Heart right ventricle (tissue), 16 donors: ENCODE measurements around the gene DPPA2. TPM values are rescaled to one million over a fixed set of nuclear protein-coding genes. Genes with fewer than 3 reads are reported as not detected.
"Not testable (repeated sequence)": the region's sequence is repeated elsewhere in the genome, so short reads cannot be mapped to it uniquely, and the experiment has no call there.

Experiments
- ATAC-seq, 8 donors: fragments of 200-7000 bp; cut with Tn5 transposase; one replicate each; pipeline ENCODE4 v1.9.1; 2020; ENCODE audit warnings: mild to moderate bottlenecking in 8 of 8, moderate library complexity in 8 of 8, moderate number of reproducible peaks in 1 of 8
- DNase-seq, 2 donors: peaks; one replicate each; pipeline ENCODE4 v3.0.0-alpha.2; 2020
- H3K27ac ChIP-seq, 10 donors: fragments of 200-600 bp; sonication (generic) in 2 of 10; one replicate each; pipeline versions ENCODE4 v1.5.0 to v1.8.0; 2020 to 2022; ENCODE audit warnings: mild to moderate bottlenecking in 3 of 10
- H3K27me3 ChIP-seq, 7 donors: fragments of 200-600 bp; one replicate each; pipeline ENCODE4 v1.8.0; 2021 to 2022; ENCODE audit warnings: mild to moderate bottlenecking in 2 of 7
- H3K36me3 ChIP-seq, 9 donors: fragments of 200-600 bp; sonication (generic) in 1 of 9; one replicate each; pipeline versions ENCODE4 v1.5.0 to v1.8.0; 2020 to 2022; ENCODE audit warnings: mild to moderate bottlenecking in 2 of 9
- H3K4me1 ChIP-seq, 9 donors: fragments of 200-600 bp; sonication (generic) in 1 of 9; one replicate each; pipeline versions ENCODE4 v1.5.0 to v1.8.0; 2020 to 2022; ENCODE audit warnings: mild to moderate bottlenecking in 4 of 9
- H3K4me3 ChIP-seq, 10 donors: fragments of 200-600 bp; sonication (generic) in 2 of 10; one replicate each; pipeline versions ENCODE4 v1.5.0 to v1.8.0; 2020 to 2022; ENCODE audit warnings: mild to moderate bottlenecking in 7 of 10, moderate library complexity in 2 of 10
- H3K9me3 ChIP-seq, 11 donors: fragments of 200-600 bp in 10 of 11; sonication (generic) in 2 of 11; one replicate each; pipeline versions ENCODE4 v1.5.0 to v1.8.0; 2013 to 2022; ENCODE audit warnings: mild to moderate bottlenecking in 2 of 11, control low read depth in 1 of 11, moderate library complexity in 1 of 11
- CTCF ChIP-seq, 9 donors: fragments of 200-600 bp; sonication (generic) in 2 of 9; IDR thresholded peaks; one replicate each; pipeline versions ENCODE4 v1.5.0 to v1.8.0; 2021 to 2022; ENCODE audit warnings: antibody characterized with exemption in 9 of 9, mild to moderate bottlenecking in 5 of 9, moderate library complexity in 1 of 9
- WGBS, 2 donors: extraction: QIAGEN DNeasy Blood & Tissue Kit; methylation state at CpG; one replicate each; pipeline ENCODE4 v1.1.7; 2013; ENCODE audit warnings: inconsistent platforms in 1 of 2; 5-methylcytosine and 5-hydroxymethylcytosine counted together
- intact Hi-C, 10 donors: fragments of 100-400 bp; cut with DNase I; formaldehyde crosslinking; loops; one replicate each; pipeline versions ENCODE4 v1.11.1 to v1.14.2; 2022
- long read RNA-seq, 3 donors: library from polyadenylated mRNA; unstranded; transcript quantifications; one replicate each; pipeline ENCODE4 v2.0.0, GENCODE V29; 2020 to 2021
- polyA plus RNA-seq, 2 donors: library from polyadenylated mRNA; stranded (reverse); fragments of 200-250 nt; gene quantifications; one replicate each; pipeline ENCODE4 v1.2.3, GENCODE V29; 2013
- total RNA-seq, 10 donors: library from RNA; stranded (reverse); fragmentation: NEBNext Ultra II Directional in 3 of 10; extraction: Animal tissue kit (Norgen Biotek cat#: 25700) in 3 of 10; gene quantifications; one replicate each; pipeline versions ENCODE4 v1.2.1 to v1.2.4, GENCODE V29; 2021 to 2023
- donor health status: Arrhythmogenic right ventricular cardiomyopathy.
- donor health status: ischemic (EF 13 %, LVEDD 7.1; RV severe dilation, severe dysfunction).
- donor health status: healthy with polysubstance abuse.
- donor health status: DM: no; HTN: yes; CAD: no.
- donor health status: DM: no; HTN: no; CAD: no.
- donor health status: ischemic (EF 25% LVEDD 6.9; RV normal size, moderate dysfunction).
- donor health status: ischemic (EF 25% LVEDD 5.7; RV mildly dilated, moderate dysfunction).
- donor health status: healthy.
- donor health status: DM: yes; HTN: yes; CAD: no.
- donor health status: Ischemic cardiomyopathy.
- donor health status: ischemic (EF 35%, LVEDD 5.7; RV mildly dilated, moderate dysfunction).
- donor health status: nonischemic (EF 11% LVEDD 7.7; RV severe dilation, severe dysfunction).
- donor health status: DM: yes; HTN: yes; CAD: no.
- donor health status: PGD.
- donor health status: ischemic (EF 29% LVEDD 5.4; RV normal size, mild dysfunction).
- donor health status: nonischemic (EF 23%, LVEDD 6.1; RV moderate dilation, normal function).

Gene DPPA2
- total RNA-seq, result not detected
- not detected for polyA plus RNA-seq
- long read RNA-seq, donor 1, result 0 reads
- long read RNA-seq, donor 2, result 0 reads
- long read RNA-seq, donor 3, result 0 reads

GRCh38 chr3:109316162-109316730 lies at the start of gene DPPA2:
Gene DPPA2, minus strand, starts transcription at chr3:109316517. Its CDS starts 1,975 bp downstream, at chr3:109314542.
- no peak for TF ChIP-seq CTCF (IDR thresholded peaks at IDR 0.05)
- Histone ChIP-seq H3K27me3 (no peaks in the 10 kb centered on the region), H3K36me3 (no peaks in the 10 kb centered on the region), H3K4me3 (no peak within 1 kb of the TSS), H3K4me1 (no peaks in the 10 kb centered on the region), H3K27ac (no peak within 1 kb of the TSS), H3K9me3 (no peaks in the 10 kb centered on the region)
- intact Hi-C loops, result no loop called here
- ATAC-seq (no peak), DNase-seq (no peak)
- 74 to 77% methylated on average over 21 of the region's 21 CpGs for WGBS, 2 donors

- 82 to 83% methylated on average over 6 of the region's 6 CpGs for WGBS, 2 donors
- H3K27me3 ChIP-seq, result no peaks in the 10 kb centered on the region
- H3K4me1 ChIP-seq, result no peaks in the 10 kb centered on the region
- H3K9me3 ChIP-seq, result no peaks in the 10 kb centered on the region
- ATAC-seq (no peak), DNase-seq (no peak)
- intact Hi-C loops, result loop anchor here in 1 of 10 donors (2.0 kb wide), 1 partner anchor 27 kb away; the partner anchor contains the start of gene DPPA4
- no peak overlapping the region for H3K4me3 ChIP-seq
- TF ChIP-seq CTCF (IDR thresholded peaks at IDR 0.05), result no peak
- no peak overlapping the region for H3K27ac ChIP-seq
- no peaks in the 10 kb centered on the region for H3K36me3 ChIP-seq
These were observed 47.8 kb upstream of the DPPA2 start for GRCh38 chr3:109364088-109364487.

GRCh38 chr3:109363634-109364033 lies 47.3 kb upstream of the DPPA2 start:
- no peak for TF ChIP-seq CTCF (IDR thresholded peaks at IDR 0.05)
- no peak for DNase-seq
- H3K4me3 ChIP-seq, result no peak overlapping the region
- no peaks in the 10 kb centered on the region for H3K36me3 ChIP-seq
- H3K27me3 ChIP-seq, result no peaks in the 10 kb centered on the region
- H3K4me1 ChIP-seq, result no peaks in the 10 kb centered on the region
- intact Hi-C loops, result loop anchor here in 1 of 10 donors (2.0 kb wide), 1 partner anchor 27 kb away; the partner anchor contains the start of gene DPPA4
- no peak overlapping the region for H3K27ac ChIP-seq
- no peak for ATAC-seq
- no peaks in the 10 kb centered on the region for H3K9me3 ChIP-seq

GRCh38 chr3:109362823-109363222 lies 46.5 kb upstream of the DPPA2 start:
- intact Hi-C loops, result no loop called here
- WGBS, 2 donors, result 91 to 92% methylated on average over 4 of the region's 4 CpGs
- H3K4me3 ChIP-seq, result no peak overlapping the region

GRCh38 chr3:109358809-109359208 lies 42.5 kb upstream of the DPPA2 start:
- H3K9me3 ChIP-seq, H3K27ac ChIP-seq, DNase-seq, H3K36me3 ChIP-seq, ATAC-seq, intact Hi-C loops, H3K4me3 ChIP-seq, H3K4me1 ChIP-seq: not testable (repeated sequence)
- peaks cover 0 to 19% (median 5%) of the 10 kb centered on the region in 7 donors for H3K27me3 ChIP-seq
- 78 to 80% methylated on average over 2 of the region's 2 CpGs for WGBS, 2 donors

More at GRCh38 chr3:109362823-109363222, 46.5 kb upstream of the DPPA2 start:
- TF ChIP-seq CTCF (IDR thresholded peaks at IDR 0.05), result no peak
- ATAC-seq (no peak), DNase-seq (no peak)
- no peak overlapping the region for H3K27ac ChIP-seq
- no peaks in the 10 kb centered on the region for H3K36me3 ChIP-seq
- H3K9me3 ChIP-seq, result no peaks in the 10 kb centered on the region
- H3K27me3 ChIP-seq, result no peaks in the 10 kb centered on the region
- H3K4me1 ChIP-seq, result no peaks in the 10 kb centered on the region
